NCI-H1105 (cell line): ENCODE data around the gene HDAC4.

ENCODE experiments used
- DNase-seq: peaks from one replicate; lab custom pipeline; 2025; lab: John Stamatoyannopoulos, UW

HDAC4 gene

DNA sequence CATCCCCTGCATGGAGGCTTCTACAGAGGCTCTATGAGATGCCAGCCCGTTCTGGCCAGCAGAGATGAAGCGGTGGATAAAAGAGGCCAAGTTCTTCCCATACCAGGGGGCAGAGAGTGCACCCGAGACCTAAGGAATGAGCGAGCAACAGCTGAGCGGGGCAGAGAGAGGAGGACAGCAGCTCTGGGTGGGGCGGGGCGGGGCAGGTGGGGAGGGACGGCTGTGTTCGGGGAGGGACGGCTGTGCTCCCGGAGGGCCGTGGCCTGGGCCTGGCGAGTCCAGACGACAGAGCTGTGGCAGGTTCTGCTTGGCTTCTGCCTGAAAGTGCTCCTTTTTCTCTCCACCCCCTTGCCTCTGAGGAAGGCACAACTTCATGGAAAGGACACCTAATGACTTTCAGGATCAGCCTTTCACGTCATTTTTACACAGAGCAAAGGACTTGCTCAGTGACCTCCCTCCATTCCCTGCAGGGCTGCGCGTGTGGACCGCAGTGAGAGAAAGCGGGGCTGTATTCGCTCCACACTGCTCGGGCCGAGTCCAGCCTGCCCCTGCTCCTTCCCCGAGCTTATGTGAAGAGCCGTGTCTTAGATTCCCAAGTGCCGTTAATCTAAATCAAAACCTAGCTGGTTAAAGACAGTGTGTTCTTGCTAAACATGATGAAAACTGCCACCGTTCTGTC lies 232.9 kb downstream of the HDAC4 start:
- no peak for DNase-seq

DNA sequence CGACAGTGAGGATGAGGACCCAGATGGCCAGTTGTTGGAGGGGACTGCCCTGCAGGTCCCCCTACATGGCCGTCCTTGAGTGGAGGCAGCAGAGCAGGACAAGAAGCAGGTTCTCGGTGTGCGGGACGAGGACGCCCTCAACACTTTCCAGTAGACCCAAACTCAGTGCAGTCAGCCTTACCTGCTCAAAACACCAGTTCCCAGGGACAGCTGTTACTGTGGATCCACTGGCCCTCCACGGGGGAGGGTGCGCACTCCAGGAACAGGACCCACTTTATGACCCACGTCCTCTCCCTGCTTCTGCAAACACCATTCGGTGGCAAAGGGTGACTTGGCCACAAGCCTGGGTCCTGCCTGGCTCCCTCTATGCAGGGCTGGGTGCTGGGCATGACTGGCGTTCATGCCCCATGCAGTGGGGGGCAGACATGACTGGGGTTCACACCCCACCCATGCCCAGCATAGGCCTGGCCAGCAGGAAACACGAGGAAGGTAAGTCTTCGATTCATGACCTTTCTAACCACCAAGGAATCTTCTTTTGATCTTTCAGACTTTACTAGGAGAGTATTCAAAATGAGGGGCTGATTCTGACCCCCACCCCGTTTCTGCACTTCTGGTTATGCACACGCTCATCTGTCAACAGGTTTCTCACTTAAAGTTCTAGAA lies 233.7 kb downstream of the HDAC4 start:
- no peak for DNase-seq

- DNase-seq: no peak
Measured at GRCh38 chr2:239166201-239166834, 234.5 kb downstream of the HDAC4 start.

DNA sequence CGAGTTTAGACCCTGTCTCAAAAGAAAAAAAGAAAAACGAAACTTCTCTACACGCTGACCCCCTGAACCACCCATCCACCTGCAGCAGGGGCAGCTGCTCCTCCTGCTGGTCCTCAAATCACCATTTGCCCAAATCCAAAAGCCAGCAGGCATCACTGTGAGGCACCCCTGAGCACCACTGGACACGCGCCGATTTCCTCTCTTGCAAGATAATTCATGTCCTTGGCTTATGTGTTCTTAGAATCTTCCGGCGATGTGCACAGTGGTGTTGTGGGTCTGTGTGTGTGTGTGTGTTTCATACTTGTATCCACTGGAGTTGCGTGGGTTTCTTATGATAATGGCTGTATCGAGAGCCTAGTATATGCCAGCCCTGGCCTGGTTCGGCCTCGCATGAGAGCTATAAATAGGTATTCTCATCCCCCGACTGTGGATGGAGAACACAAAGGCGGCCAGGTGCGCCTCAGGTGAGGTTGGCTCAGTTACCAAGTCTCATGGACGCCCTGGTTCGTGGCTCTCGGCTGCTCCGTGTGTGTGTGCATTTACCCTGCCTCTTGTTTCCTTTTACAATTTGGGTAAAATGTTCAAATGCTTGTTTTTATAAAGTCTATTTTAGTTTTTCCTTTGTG lies 235.5 kb downstream of the HDAC4 start:
- no peak for DNase-seq

- no peak for DNase-seq
Measured at GRCh38 chr2:239164335-239164871, 236.4 kb downstream of the HDAC4 start.

- DNase-seq: no peak
Measured at GRCh38 chr2:239163688-239164334, 237.0 kb downstream of the HDAC4 start.

GRCh38 chr2:239162976-239163687 lies 237.7 kb downstream of the HDAC4 start:
- DNase-seq: no peak

DNA sequence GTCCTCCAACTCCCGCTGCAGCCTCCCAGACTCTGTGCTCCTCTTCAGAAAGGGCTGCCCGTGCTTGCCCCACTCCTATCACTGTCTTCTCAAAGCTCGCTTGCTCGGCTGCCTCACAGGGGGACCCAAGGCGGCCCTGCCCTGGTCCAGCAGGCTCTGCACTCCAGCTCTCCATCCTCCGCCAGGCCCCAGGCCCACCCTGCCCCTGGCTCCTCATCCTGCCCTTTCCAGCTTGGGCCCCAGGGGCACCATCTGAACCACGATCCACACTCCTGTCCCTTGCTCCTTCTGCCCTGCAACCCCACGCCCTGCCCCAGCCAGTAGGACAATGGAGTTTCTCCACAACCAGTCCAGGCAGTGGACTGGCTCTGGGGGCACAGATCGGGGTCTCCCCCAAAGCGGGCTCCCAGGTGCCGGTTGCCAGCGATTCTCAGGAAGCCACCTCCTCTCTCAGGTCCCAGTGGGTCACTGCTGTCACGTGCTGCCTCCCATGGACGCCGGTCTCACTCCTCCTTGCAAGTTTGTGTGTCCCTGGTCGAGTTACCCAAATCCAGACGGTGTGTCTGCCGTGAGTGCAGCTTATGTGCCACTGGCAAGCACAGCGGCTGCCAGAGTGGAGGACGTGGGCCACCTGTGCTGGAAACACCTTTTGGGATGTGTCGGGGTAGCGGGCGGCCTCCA lies 238.5 kb downstream of the HDAC4 start:
- no peak for DNase-seq

GRCh38 chr2:239161711-239162140 lies 239.1 kb downstream of the HDAC4 start:
- no peak for DNase-seq

DNA sequence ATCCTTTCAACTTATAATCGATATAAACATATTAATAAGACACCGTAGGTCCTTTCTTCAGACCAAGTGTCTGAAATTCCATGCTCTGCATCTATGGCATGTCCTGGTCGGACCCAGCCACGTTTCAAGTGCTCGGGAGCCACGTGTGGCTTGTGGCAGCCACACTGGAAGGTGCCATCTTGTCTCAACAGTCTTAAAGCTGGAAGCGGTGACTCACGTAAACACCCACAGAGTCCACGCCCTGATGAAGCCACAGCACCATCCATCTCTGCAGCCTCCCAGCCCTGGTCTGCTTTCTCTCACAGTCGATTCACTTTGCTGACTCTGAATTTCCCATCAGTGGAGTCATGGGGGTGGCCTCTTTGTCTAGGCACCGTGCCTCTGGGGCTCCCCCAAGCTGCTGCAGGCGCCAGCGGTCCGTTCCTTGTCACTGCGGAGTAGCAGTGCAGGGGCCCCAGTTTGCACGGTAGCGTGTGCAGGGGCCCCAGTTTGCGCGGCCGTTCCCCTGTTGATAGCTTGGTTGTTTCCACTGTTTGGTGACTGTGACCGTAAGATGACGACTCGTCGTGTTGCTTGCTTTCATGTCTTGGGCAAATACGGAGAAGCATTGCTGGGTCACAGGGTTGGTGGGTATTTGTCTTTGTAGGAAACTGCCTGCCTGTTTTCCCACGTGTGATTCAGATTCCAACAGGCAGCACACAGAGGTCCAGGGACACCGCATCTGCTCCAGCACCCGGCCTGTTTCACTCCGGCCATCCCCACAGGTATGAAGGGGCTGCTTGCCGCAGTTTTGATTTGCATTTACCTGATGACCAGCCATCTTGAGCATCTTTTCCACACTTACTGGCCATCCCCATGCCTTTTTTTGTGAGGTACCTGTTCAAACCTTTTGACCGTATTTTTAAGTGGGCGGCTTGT lies 240.3 kb downstream of the HDAC4 start:
- DNase-seq: no peak

- no peak for DNase-seq
Measured at GRCh38 chr2:239159476-239159911, 241.3 kb downstream of the HDAC4 start.

DNA sequence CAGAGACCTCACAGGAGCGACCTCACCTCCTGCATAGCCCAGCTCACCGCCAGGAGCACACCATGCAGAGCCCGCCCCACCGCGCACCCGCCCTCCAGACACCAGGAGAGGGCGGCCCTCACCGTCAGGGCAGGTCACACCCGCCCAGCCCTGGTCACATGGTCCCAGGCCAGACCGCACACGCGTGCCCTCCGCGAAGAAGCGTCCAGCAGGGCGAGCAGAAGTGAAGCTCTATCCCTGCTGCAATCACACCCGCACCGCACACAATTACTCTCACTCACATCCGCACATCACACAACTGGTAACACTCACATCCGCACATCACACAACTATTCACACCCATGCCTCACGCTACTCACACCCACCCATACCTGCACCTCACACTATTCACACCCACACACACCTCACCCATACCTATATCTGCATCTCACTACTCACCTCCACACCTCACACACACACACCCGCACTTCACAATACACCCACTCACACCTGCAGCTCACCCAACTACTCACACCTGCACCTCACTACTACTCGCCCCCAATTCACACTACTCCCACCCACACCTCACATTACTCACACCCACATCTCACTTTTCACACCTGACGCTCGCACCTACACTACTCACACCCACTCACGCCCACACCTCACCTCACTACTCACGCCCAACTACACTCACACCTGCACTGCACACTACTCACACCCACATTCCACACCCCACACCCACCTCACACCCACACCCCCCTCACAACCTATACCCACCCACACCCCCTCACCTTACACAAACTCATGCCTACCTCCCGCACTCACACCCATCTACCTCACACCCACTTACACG lies 242.0 kb downstream of the HDAC4 start:
- no peak for DNase-seq

- DNase-seq: no peak
Measured at GRCh38 chr2:239157771-239158170, 243.0 kb downstream of the HDAC4 start.

GRCh38 chr2:239157269-239157668 lies 243.6 kb downstream of the HDAC4 start:
- no peak for DNase-seq

DNA sequence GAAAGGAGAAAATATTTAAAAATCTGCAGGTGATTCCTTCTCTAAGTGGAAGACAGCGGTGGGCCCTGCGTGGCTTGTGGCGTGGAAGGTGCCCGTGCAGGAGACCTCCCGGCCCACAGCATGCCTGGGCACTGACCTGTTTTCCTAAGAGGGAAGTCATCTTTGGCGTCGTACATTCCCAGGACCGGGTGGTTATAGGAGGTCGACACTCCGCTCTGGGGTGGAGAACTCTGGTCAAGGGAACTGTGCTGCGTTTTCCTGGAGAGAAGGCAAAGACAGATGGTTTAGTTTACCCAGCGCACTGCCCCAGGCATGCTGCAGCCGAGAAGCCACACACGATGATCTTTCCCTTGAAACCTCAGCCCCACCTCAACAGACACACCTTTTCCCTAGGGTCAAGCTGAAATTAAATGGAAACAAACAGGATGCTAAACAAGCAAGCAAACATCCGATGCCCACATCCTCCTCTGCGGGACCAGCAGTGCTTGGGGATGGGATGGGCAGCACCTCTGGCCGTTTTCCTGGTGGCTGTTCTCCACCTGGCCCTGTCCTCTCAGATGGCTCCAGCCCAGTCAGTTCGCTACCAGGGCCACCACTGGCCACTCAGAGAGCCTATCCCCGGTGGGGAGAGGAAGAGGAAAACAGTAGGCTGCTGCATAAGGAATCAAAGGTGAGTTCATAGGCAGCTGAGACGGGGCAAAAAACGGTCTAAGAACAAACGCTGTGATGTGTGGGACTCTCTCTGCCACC lies 244.1 kb downstream of the HDAC4 start:
- DNase-seq: no peak

DNA sequence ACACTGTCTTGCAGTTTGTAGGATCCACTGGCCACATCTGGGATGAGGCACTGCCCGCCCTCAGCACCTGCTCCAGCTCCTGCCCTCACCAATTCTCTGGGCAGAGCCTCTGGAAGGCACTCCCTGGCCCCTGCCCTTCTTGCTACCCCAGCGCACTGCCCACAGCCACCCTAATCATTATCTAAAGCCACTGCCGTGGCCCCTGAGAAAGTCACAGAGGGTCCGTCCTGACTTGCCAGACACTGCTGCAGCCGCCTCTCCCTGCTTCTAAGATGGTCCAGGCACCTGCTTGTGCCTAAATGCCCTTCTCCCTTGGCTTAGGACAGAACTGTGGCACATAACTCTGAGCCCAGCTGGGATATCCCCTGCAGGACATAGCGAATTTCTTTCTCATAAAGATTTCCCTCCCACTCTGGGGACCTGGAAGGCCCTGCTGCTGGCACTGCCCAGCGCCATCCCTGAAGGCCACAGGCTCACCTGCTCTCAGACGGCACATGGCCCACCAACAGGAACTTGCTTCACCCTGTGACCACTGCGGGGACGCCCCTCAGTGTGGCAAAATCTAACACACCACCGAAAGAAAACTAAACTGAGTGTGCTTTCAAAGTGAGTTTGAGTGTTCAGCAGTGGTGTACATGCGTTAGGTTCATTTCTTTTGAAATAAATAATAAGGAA lies 244.9 kb downstream of the HDAC4 start:
- no peak for DNase-seq
